Kidney epithelial cell (primary cell): Measurements from ENCODE around the gene CAVIN4. TPM values are rescaled to one million over a fixed set of nuclear protein-coding genes. Genes with fewer than 3 reads are reported as not detected.

Experiments
- DNase-seq: peaks from one replicate; pipeline ENCODE4 v3.0.0-alpha.2; 2010; ENCODE audit warnings: low read depth
- H3K27me3 ChIP-seq: 2 replicates; pipeline ENCODE4 v1.6.0; 2011; ENCODE audit warnings: low read length; ENCODE audit not compliant: control insufficient read depth, insufficient read depth
- H3K36me3 ChIP-seq: 2 replicates; pipeline ENCODE4 v1.5.1; 2011; ENCODE audit warnings: low read length; ENCODE audit not compliant: control insufficient read depth, insufficient read depth
- H3K4me3 ChIP-seq: 2 replicates; pipeline ENCODE4 v1.5.1; 2011; ENCODE audit warnings: low read depth, mild to moderate bottlenecking, control low read depth, low read length
- CTCF ChIP-seq: IDR thresholded peaks from 2 replicates; pipeline ENCODE4 v1.5.1; 2011; ENCODE audit warnings: mild to moderate bottlenecking, moderate library complexity, low read length, control low read depth, inconsistent platforms; ENCODE audit not compliant: insufficient read depth, poor library complexity, severe bottlenecking
- total RNA-seq: library from RNA; depleted of rRNA; stranded (reverse); fragments of >200 nt; gene quantifications from 2 replicates; pipeline ENCODE4 v1.2.3, GENCODE V29; 2015

CAVIN4 gene, protein sequence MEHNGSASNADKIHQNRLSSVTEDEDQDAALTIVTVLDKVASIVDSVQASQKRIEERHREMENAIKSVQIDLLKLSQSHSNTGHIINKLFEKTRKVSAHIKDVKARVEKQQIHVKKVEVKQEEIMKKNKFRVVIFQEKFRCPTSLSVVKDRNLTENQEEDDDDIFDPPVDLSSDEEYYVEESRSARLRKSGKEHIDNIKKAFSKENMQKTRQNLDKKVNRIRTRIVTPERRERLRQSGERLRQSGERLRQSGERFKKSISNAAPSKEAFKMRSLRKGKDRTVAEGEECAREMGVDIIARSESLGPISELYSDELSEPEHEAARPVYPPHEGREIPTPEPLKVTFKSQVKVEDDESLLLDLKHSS
- 3.1 and 3.6 TPM in 2 replicates for total RNA-seq

- no peak for DNase-seq
- Histone ChIP-seq H3K27me3 (no peaks in the 10 kb centered on the region), H3K4me3 (no peak within 1 kb of the TSS), H3K36me3 (no peaks in the 10 kb centered on the region)
- no peak for TF ChIP-seq CTCF
These were observed at the start of gene CAVIN4 for GRCh38 chr9:100577776-100578448. CAVIN4 (plus strand) TSS chr9:100578079; CDS start chr9:100578144, 65 bp downstream.

GRCh38 chr9:100534401-100534800 is 43.5 kb upstream of the CAVIN4 start:
- Histone ChIP-seq H3K36me3 (no peaks in the 10 kb centered on the region), H3K27me3 (no peaks in the 10 kb centered on the region), H3K4me3 (no peak overlapping the region)
- no peak for DNase-seq
- TF ChIP-seq CTCF: no peak

- DNase-seq: no peak
- no peak for TF ChIP-seq CTCF
- no peak overlapping the region for H3K4me3 ChIP-seq
- H3K36me3 ChIP-seq: no peaks in the 10 kb centered on the region
- H3K27me3 ChIP-seq: no peaks in the 10 kb centered on the region
These were observed 37.6 kb upstream of the CAVIN4 start for GRCh38 chr9:100540327-100540726.

DNA sequence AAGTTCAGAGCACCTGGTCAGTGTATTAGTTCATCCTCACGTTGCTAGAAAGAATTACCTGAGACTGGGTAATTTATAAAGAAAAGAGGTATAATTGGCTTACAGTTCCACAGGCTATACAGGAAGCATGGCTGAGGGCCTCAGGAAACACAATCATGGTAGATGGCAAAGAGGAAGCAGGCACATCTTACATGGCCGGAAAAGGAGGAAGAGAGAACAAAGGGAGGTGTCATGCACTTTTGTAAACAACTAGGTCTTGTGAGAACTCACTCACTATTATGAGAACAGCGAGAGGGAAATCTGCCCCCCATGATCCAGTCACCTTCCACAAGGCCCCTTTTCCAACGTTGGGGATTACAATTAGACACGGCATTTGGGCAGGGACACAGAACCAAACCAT is 28.8 kb upstream of the CAVIN4 start:
- no peak overlapping the region for H3K4me3 ChIP-seq
- DNase-seq: no peak
- H3K27me3 ChIP-seq: no peaks in the 10 kb centered on the region
- no peaks in the 10 kb centered on the region for H3K36me3 ChIP-seq
- no peak for TF ChIP-seq CTCF

DNA sequence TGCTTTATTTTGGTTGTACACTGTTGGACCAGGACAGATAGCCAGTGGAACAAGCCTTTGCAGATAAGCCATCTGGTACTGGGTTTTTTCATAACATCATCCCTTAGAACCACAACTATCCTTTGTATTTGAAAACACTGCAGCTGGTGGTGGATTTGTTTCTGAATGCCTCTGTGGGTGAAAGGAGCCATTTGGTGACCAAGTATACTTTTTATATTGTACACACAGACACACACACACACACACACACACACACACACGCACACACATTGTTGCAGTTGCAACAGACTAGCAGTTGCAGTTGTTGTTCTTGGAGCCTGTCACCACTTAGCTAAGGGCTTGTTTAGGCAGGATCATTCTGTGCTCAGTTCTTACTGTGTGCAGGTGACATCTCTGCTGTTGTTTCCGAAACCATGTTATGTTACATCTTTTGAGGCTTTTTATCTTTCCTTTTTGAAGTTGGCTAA is 22.9 kb upstream of the CAVIN4 start:
- no peaks in the 10 kb centered on the region for H3K36me3 ChIP-seq
- TF ChIP-seq CTCF: no peak

More for the DNA sequence above, 22.9 kb upstream of the CAVIN4 start:
- Histone ChIP-seq H3K4me3 (no peak overlapping the region), H3K27me3 (no peaks in the 10 kb centered on the region)
- DNase-seq: no peak
